Neural cell (in vitro differentiated cells): ENCODE results near the gene CKLF. TPM values are rescaled to one million over a fixed set of nuclear protein-coding genes. Genes with fewer than 3 reads are reported as not detected.

ENCODE experiments used
- H2AFZ ChIP-seq: fragments of 200-600, 300-800 bp; sonication (generic), shearing (Covaris generic); 2 replicates; pipeline ENCODE4 v1.6.0; 2014; ENCODE audit warnings: low read depth, mild to moderate bottlenecking, antibody characterized with exemption, low read length, moderate library complexity
- H3F3A ChIP-seq: fragments of 200-600 bp; shearing (Covaris generic); 2 replicates; pipeline ENCODE4 v1.6.1; 2016; ENCODE audit warnings: mild to moderate bottlenecking, moderate library complexity, mixed read lengths, antibody characterized with exemption, low read length; ENCODE audit not compliant: insufficient read depth, poor library complexity, severe bottlenecking
- H3K27ac ChIP-seq: fragments of 200-600, 300-800 bp; sonication (generic), shearing (Covaris generic); 2 replicates; pipeline ENCODE4 v1.5.1; 2014; ENCODE audit warnings: mild to moderate bottlenecking, low read length, moderate library complexity
- H3K27me3 ChIP-seq: fragments of 300-800, 200-600 bp; sonication (generic), shearing (Covaris generic); 2 replicates; pipeline ENCODE4 v1.6.0; 2014; ENCODE audit warnings: mild to moderate bottlenecking, low read depth, low read length, moderate library complexity; ENCODE audit not compliant: insufficient read depth
- H3K36me3 ChIP-seq: fragments of 300-800, 200-600 bp; sonication (generic), shearing (Covaris generic); 2 replicates; pipeline ENCODE4 v1.5.1; 2014; ENCODE audit warnings: mild to moderate bottlenecking, antibody characterized with exemption, low read length, moderate library complexity; ENCODE audit not compliant: insufficient read depth
- H3K4me2 ChIP-seq: fragments of 300-800, 200-600 bp; sonication (generic), shearing (Covaris generic); 2 replicates; pipeline ENCODE4 v1.6.0; 2014; ENCODE audit warnings: mild to moderate bottlenecking, low read length
- H3K4me3 ChIP-seq: fragments of 300-800, 200-600 bp; sonication (generic), shearing (Covaris generic); 2 replicates; pipeline ENCODE4 v1.5.1; 2014; ENCODE audit warnings: mild to moderate bottlenecking, low read length, moderate library complexity
- H3K79me2 ChIP-seq: fragments of 200-600 bp; shearing (Covaris generic); replicated peaks from 2 replicates; pipeline ENCODE4 v1.6.0; 2014; ENCODE audit warnings: mild to moderate bottlenecking, low read length, moderate library complexity; ENCODE audit not compliant: insufficient read depth
- H3K9ac ChIP-seq: fragments of 300-800, 200-600 bp; sonication (generic), shearing (Covaris generic); 2 replicates; pipeline ENCODE4 v1.6.1; 2016; ENCODE audit warnings: mild to moderate bottlenecking, low read length, mixed read lengths
- H3K9me2 ChIP-seq: fragments of 200-600 bp; shearing (Covaris generic); 2 replicates; pipeline ENCODE4 v1.6.1; 2016; ENCODE audit warnings: mild to moderate bottlenecking, low read length, mixed read lengths; ENCODE audit not compliant: insufficient read depth
- H3K9me3 ChIP-seq: fragments of 200-600, 300-800 bp; sonication (generic), shearing (Covaris generic); 2 replicates; pipeline ENCODE4 v1.6.1; 2016; ENCODE audit warnings: mild to moderate bottlenecking, mixed run types, low read length, moderate library complexity, mixed read lengths
- H4K20me1 ChIP-seq: fragments of 200-600 bp; shearing (Covaris generic); 2 replicates; pipeline ENCODE4 v1.6.1; 2016; ENCODE audit warnings: mild to moderate bottlenecking, mixed run types; ENCODE audit not compliant: insufficient read depth
- EP300 ChIP-seq: fragments of 450-650 bp; conservative IDR thresholded peaks from 2 replicates; pipeline ENCODE4 v1.6.1; 2014; ENCODE audit warnings: antibody characterized with exemption, mild to moderate bottlenecking, moderate library complexity; ENCODE audit not compliant: poor library complexity, severe bottlenecking
- MXI1 ChIP-seq: fragments of 450-650 bp; conservative IDR thresholded peaks from 2 replicates; pipeline ENCODE4 v1.6.1; 2014; ENCODE audit warnings: antibody characterized with exemption, mild to moderate bottlenecking; ENCODE audit not compliant: poor library complexity, severe bottlenecking
- POLR2AphosphoS5 ChIP-seq: IDR thresholded peaks from 2 replicates; pipeline ENCODE4 v1.6.1; 2012
- SMC3 ChIP-seq: fragments of 450-650 bp; conservative IDR thresholded peaks from 2 replicates; pipeline ENCODE4 v1.6.1; 2014; ENCODE audit warnings: antibody characterized with exemption, mild to moderate bottlenecking, moderate library complexity; ENCODE audit not compliant: poor library complexity
- polyA plus RNA-seq: library from polyadenylated mRNA; depleted of rRNA; stranded (reverse); fragments of >200 nt; gene quantifications from 2 replicates; pipeline ENCODE4 v1.2.3, GENCODE V29; 2014
- small RNA-seq, 3 experiments: library from RNA; depleted of rRNA; stranded (forward); fragments of <200 nt; gene quantifications; one replicate each; pipeline ENCODE3, GENCODE V24; 2012

Gene CKLF
- polyA plus RNA-seq, 1 donor from 2014 or later = 40.8 TPM

- Histone ChIP-seq H3K9me3 (no peaks in the 10 kb centered on the region), H2AFZ (no peak overlapping the region), H3K9me2 (no peaks in the 10 kb centered on the region), H3K4me2 (no peak overlapping the region), H3K9ac (no peak overlapping the region), H3K36me3 (no peaks in the 10 kb centered on the region), H3F3A (no peaks in the 10 kb centered on the region), H3K79me2 (no peaks in the 10 kb centered on the region), H3K27ac (no peak overlapping the region), H3K27me3 (no peaks in the 10 kb centered on the region), H3K4me3 (no peak overlapping the region), H4K20me1 (no peaks in the 10 kb centered on the region)
- TF ChIP-seq POLR2AphosphoS5 (no peak), MXI1 (no peak), EP300 (no peak)
Observed at GRCh38 chr16:66612422-66612821, 60.0 kb downstream of the CKLF start.

GRCh38 chr16:66614161-66614802 is 61.9 kb downstream of the CKLF start:
- Histone ChIP-seq H3K36me3 (no peaks in the 10 kb centered on the region), H3F3A (no peaks in the 10 kb centered on the region), H3K9me3 (no peaks in the 10 kb centered on the region), H2AFZ (no peak overlapping the region), H3K9ac (no peak overlapping the region), H3K79me2 (no peaks in the 10 kb centered on the region), H3K4me3 (no peak overlapping the region), H3K9me2 (no peaks in the 10 kb centered on the region), H3K27ac (no peak overlapping the region), H3K4me2 (no peak overlapping the region), H3K27me3 (no peaks in the 10 kb centered on the region), H4K20me1 (no peaks in the 10 kb centered on the region)
- no peak for TF ChIP-seq SMC3

Small RNA genes lying within 50 kb of the gene (small RNA-seq; reads per million reads assigned to genes)
- 0 reads per million in 3 experiments for gene CKLF-CMTM1

Other genes with a start within 250 kb of the CKLF start
- not detected in 2 replicates for gene CDH5, start 185.9 kb upstream of the CKLF start, polyA plus RNA-seq
- 0.16 and 0.58 TPM in 2 replicates for gene BEAN1, start 125.3 kb upstream of the CKLF start, polyA plus RNA-seq
- 15.9 and 17.8 TPM in 2 replicates for gene TK2, start 2.5 kb upstream of the CKLF start, polyA plus RNA-seq
- gene CMTM1, start 13.9 kb downstream of the CKLF start, polyA plus RNA-seq = 1.3 and 1.6 TPM in 2 replicates
- gene CMTM2, start 26.9 kb downstream of the CKLF start, polyA plus RNA-seq = 0.25 TPM in 1 of 2 replicates, not detected in the other
- 7.7 and 8.2 TPM in 2 replicates for gene CMTM3, start 52.1 kb downstream of the CKLF start, polyA plus RNA-seq
- gene CMTM4, start 144.2 kb downstream of the CKLF start, polyA plus RNA-seq = 26.1 and 27.2 TPM in 2 replicates
- 237 and 249 TPM in 2 replicates for gene DYNC1LI2, start 199.0 kb downstream of the CKLF start, polyA plus RNA-seq
- gene TERB1, start 249.0 kb downstream of the CKLF start, polyA plus RNA-seq = 0.38 TPM in 1 of 2 replicates, not detected in the other